Gastroesophageal sphincter (tissue), 4 donors: Measurements from ENCODE around the gene NPHP4. TPM values are rescaled to one million over a fixed set of nuclear protein-coding genes. Genes with fewer than 3 reads are reported as not detected.

Experiments used
- ATAC-seq: fragments of 150-250 bp; one replicate; pipeline ENCODE4 v1.9.1; 2016; ENCODE audit warnings: mild to moderate bottlenecking, moderate library complexity
- H3K27ac ChIP-seq, 4 donors: fragments of 200-600 bp; sonication (generic) in 3 of 4; 1 replicate in 3 of 4; 2 replicates in 1 of 4; pipeline ENCODE4 v1.5.1; 2016 to 2019
- H3K27me3 ChIP-seq: fragments of 200-600 bp; sonication (generic); one replicate; pipeline ENCODE4 v1.5.1; 2019
- H3K36me3 ChIP-seq, 2 donors: fragments of 200-600 bp; sonication (generic); one replicate each; pipeline ENCODE4 v1.5.1; 2019; ENCODE audit warnings: control low read depth in 1 of 2
- H3K4me1 ChIP-seq, 3 donors: fragments of 200-600 bp; sonication (generic); 1 replicate in 2 of 3; 2 replicates in 1 of 3; pipeline ENCODE4 v1.5.1; 2016 to 2019; ENCODE audit warnings: control low read depth in 2 of 3
- H3K4me3 ChIP-seq, 2 donors: fragments of 200-600 bp; sonication (generic); one replicate each; pipeline ENCODE4 v1.5.1; 2019; ENCODE audit warnings: mild to moderate bottlenecking in 1 of 2, moderate library complexity in 1 of 2
- H3K9me3 ChIP-seq, 3 donors: fragments of 200-600 bp; sonication (generic); one replicate each; pipeline ENCODE4 v1.5.1; 2017 to 2019; ENCODE audit warnings: control low read depth in 2 of 3
- EP300 ChIP-seq: sonication (generic); formaldehyde crosslinking; IDR thresholded peaks from one replicate; pipeline ENCODE4 v1.6.1; 2017; ENCODE audit warnings: antibody characterized with exemption, mild to moderate bottlenecking
- POLR2A ChIP-seq, 2 donors: fragments of 450-650 bp; IDR thresholded peaks; one replicate each; pipeline ENCODE4 v1.6.1; 2017; ENCODE audit warnings: antibody characterized with exemption in 2 of 2, mild to moderate bottlenecking in 2 of 2, moderate library complexity in 1 of 2
- POLR2AphosphoS5 ChIP-seq: sonication (generic); formaldehyde crosslinking; IDR thresholded peaks from one replicate; pipeline ENCODE4 v1.6.1; 2017; ENCODE audit warnings: antibody characterized with exemption
- WGBS, 2 donors: methylation state at CpG; one replicate each; pipeline ENCODE4 v1.1.5; 2018; ENCODE audit warnings: low coverage in 1 of 2; 5-methylcytosine and 5-hydroxymethylcytosine counted together
- total RNA-seq, 4 donors: library from RNA; depleted of rRNA; stranded (reverse); fragments of >200 nt; gene quantifications; one replicate each; pipeline ENCODE4 v1.1.0, GENCODE V29; 2016
- TF ChIP-seq, protein P1 (sequence below), 4 experiments: fragments of 200-600 bp in 2 of 4; fragments of 450-650 bp in 2 of 4; sonication (generic) in 1 of 4; IDR thresholded peaks; one replicate each; pipeline ENCODE4 v1.5.1; 2017 to 2019; ENCODE audit warnings: antibody characterized with exemption in 4 of 4, mild to moderate bottlenecking in 2 of 4, moderate library complexity in 2 of 4

The NPHP4 gene
- total RNA-seq, 4 donors from 2014 or later, result 5.7 to 9.7 (median 6.2) TPM

- H3K4me1 ChIP-seq, result no peaks in the 10 kb centered on the region
- WGBS, 2 donors, result 100% methylated on average over 4 of the region's 20 CpGs
- ATAC-seq, result no peak
- H3K4me3 ChIP-seq, result no peak overlapping the region
- no peak overlapping the region for H3K27ac ChIP-seq
- no peaks in the 10 kb centered on the region for H3K9me3 ChIP-seq
- H3K36me3 ChIP-seq, result peaks cover 0 to 50% of the 10 kb centered on the region in 2 donors
- TF ChIP-seq POLR2AphosphoS5 (no peak), POLR2A (IDR thresholded peaks at IDR 0.05) (no peak), EP300 (no peak)
- TF ChIP-seq, protein P1, sequence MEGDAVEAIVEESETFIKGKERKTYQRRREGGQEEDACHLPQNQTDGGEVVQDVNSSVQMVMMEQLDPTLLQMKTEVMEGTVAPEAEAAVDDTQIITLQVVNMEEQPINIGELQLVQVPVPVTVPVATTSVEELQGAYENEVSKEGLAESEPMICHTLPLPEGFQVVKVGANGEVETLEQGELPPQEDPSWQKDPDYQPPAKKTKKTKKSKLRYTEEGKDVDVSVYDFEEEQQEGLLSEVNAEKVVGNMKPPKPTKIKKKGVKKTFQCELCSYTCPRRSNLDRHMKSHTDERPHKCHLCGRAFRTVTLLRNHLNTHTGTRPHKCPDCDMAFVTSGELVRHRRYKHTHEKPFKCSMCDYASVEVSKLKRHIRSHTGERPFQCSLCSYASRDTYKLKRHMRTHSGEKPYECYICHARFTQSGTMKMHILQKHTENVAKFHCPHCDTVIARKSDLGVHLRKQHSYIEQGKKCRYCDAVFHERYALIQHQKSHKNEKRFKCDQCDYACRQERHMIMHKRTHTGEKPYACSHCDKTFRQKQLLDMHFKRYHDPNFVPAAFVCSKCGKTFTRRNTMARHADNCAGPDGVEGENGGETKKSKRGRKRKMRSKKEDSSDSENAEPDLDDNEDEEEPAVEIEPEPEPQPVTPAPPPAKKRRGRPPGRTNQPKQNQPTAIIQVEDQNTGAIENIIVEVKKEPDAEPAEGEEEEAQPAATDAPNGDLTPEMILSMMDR (IDR thresholded peaks at IDR 0.05), result no peak
- H3K27me3 ChIP-seq, result no peaks in the 10 kb centered on the region
Observed at GRCh38 chr1:5934058-5934884, 58.0 kb downstream of the NPHP4 start.

DNA sequence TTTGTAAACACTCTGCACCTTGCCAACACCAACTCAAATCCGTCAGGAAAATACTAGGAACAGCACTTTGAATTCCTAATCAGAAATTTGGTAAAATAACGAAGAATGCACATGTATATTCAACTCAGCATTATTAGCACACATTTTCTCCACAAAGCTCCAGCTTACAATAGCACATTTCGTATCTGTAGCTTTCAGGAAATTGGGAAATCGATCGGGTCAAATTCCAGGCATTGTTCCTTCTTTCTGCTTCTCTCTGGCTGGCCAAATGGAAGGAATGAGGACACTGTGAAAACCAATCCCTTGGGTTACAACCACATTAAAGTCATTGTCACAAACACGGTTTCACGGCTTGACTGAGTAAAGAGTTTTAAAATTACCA lies 58.6 kb downstream of the NPHP4 start:
- Histone ChIP-seq H3K9me3 (no peaks in the 10 kb centered on the region), H3K27ac (no peak overlapping the region), H3K4me3 (no peak overlapping the region), H3K36me3 (peaks cover 0 to 49% of the 10 kb centered on the region in 2 donors), H3K27me3 (no peaks in the 10 kb centered on the region), H3K4me1 (no peaks in the 10 kb centered on the region)
- WGBS, 2 donors, result 77 to 89% methylated on average over 7 of the region's 7 CpGs
- TF ChIP-seq POLR2AphosphoS5 (no peak), POLR2A (IDR thresholded peaks at IDR 0.05) (no peak), EP300 (no peak)
- TF ChIP-seq, protein P1 (IDR thresholded peaks at IDR 0.05), result no peak
- no peak for ATAC-seq

- TF ChIP-seq EP300 (no peak), POLR2A (IDR thresholded peaks at IDR 0.05) (no peak), POLR2AphosphoS5 (no peak)
- TF ChIP-seq, protein P1 (IDR thresholded peaks at IDR 0.05), result no peak
- no peaks in the 10 kb centered on the region for H3K4me1 ChIP-seq
Observed at GRCh38 chr1:5933050-5933449, 59.2 kb downstream of the NPHP4 start.

GRCh38 chr1:5928714-5929400 lies 63.4 kb downstream of the NPHP4 start:
- 72 to 77% methylated on average over 4 of the region's 4 CpGs for WGBS, 2 donors
- Histone ChIP-seq H3K27me3 (no peaks in the 10 kb centered on the region), H3K27ac (no peak overlapping the region), H3K36me3 (peaks cover 0 to 43% of the 10 kb centered on the region in 2 donors), H3K9me3 (no peaks in the 10 kb centered on the region), H3K4me1 (no peaks in the 10 kb centered on the region), H3K4me3 (no peak overlapping the region)
- TF ChIP-seq POLR2A (IDR thresholded peaks at IDR 0.05) (no peak), EP300 (no peak), POLR2AphosphoS5 (no peak)
- TF ChIP-seq, protein P1 (IDR thresholded peaks at IDR 0.05), result no peak
- no peak for ATAC-seq

More at GRCh38 chr1:5933050-5933449, 59.2 kb downstream of the NPHP4 start:
- WGBS, 2 donors, result 93 to 97% methylated on average over 5 to 6 of the region's 6 CpGs
- Histone ChIP-seq H3K36me3 (peaks cover 0 to 45% of the 10 kb centered on the region in 2 donors), H3K4me3 (no peak overlapping the region), H3K9me3 (no peaks in the 10 kb centered on the region), H3K27ac (no peak overlapping the region), H3K27me3 (no peaks in the 10 kb centered on the region)
- ATAC-seq, result no peak
